ENCODE data around the gene ZC3H7B.

Gene ZC3H7B

DNA sequence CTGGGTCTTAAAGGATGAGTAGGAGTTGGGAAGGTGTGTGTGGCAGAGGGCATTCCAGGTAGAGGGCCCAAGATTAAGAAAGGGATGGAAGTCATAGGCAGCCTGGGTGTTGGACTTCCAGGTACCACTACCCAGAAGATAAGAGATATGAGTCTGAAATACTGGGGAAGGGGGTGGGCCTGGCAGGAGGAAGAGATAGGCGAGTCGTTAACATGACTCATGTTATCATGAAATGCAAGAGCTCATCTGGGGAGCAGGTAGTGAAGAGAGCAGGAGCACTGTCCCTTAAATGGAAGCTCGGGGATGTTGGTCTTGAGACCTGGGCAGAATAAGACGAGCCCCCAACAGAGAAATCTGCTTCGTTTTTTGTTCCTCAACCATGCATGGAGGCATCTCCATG is 10.2 kb downstream of the ZC3H7B start:
- TF ChIP-seq, protein P1, sequence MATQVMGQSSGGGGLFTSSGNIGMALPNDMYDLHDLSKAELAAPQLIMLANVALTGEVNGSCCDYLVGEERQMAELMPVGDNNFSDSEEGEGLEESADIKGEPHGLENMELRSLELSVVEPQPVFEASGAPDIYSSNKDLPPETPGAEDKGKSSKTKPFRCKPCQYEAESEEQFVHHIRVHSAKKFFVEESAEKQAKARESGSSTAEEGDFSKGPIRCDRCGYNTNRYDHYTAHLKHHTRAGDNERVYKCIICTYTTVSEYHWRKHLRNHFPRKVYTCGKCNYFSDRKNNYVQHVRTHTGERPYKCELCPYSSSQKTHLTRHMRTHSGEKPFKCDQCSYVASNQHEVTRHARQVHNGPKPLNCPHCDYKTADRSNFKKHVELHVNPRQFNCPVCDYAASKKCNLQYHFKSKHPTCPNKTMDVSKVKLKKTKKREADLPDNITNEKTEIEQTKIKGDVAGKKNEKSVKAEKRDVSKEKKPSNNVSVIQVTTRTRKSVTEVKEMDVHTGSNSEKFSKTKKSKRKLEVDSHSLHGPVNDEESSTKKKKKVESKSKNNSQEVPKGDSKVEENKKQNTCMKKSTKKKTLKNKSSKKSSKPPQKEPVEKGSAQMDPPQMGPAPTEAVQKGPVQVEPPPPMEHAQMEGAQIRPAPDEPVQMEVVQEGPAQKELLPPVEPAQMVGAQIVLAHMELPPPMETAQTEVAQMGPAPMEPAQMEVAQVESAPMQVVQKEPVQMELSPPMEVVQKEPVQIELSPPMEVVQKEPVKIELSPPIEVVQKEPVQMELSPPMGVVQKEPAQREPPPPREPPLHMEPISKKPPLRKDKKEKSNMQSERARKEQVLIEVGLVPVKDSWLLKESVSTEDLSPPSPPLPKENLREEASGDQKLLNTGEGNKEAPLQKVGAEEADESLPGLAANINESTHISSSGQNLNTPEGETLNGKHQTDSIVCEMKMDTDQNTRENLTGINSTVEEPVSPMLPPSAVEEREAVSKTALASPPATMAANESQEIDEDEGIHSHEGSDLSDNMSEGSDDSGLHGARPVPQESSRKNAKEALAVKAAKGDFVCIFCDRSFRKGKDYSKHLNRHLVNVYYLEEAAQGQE (IDR thresholded peaks at IDR 0.05; ENCODE audit: insufficient read depth in 1 of 2, low read depth in 2 of 2, low read length in 2 of 2), result no peak
- TF ChIP-seq SIN3A (IDR thresholded peaks at IDR 0.05; ENCODE audit: borderline replicate concordance, insufficient read depth, low read length), result no peak

DNA sequence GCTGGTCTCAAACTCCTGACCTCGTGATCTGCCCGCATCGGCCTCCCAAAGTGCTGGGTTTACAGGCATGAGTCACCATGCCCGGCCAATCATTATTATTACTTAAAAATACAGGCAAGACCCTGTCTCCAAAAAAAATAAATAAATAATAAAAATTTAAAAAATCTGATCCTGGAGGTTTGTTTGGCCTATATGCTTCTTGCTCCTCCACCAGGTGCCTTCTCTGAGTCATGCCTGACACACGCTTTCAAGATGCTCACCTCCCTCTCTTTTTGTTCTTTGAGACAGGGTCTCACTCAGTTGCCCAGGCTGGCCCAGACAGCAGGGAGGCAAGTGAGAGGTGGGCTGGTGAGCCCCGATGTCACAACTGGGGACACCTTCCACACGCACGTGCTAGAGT is 13.5 kb downstream of the ZC3H7B start:
- no peak for TF ChIP-seq SIN3A (IDR thresholded peaks at IDR 0.05; ENCODE audit: borderline replicate concordance, insufficient read depth, low read length)
- TF ChIP-seq POLR2AphosphoS5 (IDR thresholded peaks at IDR 0.05; ENCODE audit: low read depth, low read length), result no peak
- TF ChIP-seq, protein P1 (IDR thresholded peaks at IDR 0.05; ENCODE audit: insufficient read depth in 1 of 2, low read depth in 2 of 2, low read length in 2 of 2), result no peak
- no peak for TF ChIP-seq FOXP2 (optimal IDR thresholded peaks at IDR 0.05; ENCODE audit: borderline replicate concordance, extremely low read depth, extremely low read length, insufficient read depth)
- TF ChIP-seq TAF1 (IDR thresholded peaks at IDR 0.05; ENCODE audit: borderline replicate concordance, insufficient read depth, low read length), result no peak

DNA sequence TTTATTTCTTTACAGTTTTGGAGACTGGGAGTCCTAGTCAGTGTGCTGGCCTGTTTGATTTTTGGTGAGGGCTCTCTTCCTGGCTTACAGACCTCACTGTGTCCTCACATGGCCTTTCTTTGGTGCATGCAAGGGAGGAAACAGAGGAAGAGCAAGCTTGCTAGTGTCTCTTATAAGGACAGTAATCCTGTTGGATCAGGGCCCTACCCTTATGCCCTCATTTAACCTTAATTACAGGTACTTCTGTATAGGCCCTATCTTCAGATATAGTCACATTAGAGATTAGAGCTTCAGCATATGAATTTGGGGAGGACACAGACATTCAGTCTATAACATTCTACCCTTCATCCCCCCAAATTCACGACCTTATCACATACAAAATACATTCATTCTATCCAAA is 14.3 kb downstream of the ZC3H7B start:
- TF ChIP-seq, protein P1 (IDR thresholded peaks at IDR 0.05; ENCODE audit: insufficient read depth in 1 of 2, low read depth in 2 of 2, low read length in 2 of 2), result no peak
- no peak for TF ChIP-seq SIN3A (IDR thresholded peaks at IDR 0.05; ENCODE audit: borderline replicate concordance, insufficient read depth, low read length)
- TF ChIP-seq POLR2AphosphoS5 (IDR thresholded peaks at IDR 0.05; ENCODE audit: low read depth, low read length), result no peak
- no peak for TF ChIP-seq FOXP2 (optimal IDR thresholded peaks at IDR 0.05; ENCODE audit: borderline replicate concordance, extremely low read depth, extremely low read length, insufficient read depth)
- TF ChIP-seq TAF1 (IDR thresholded peaks at IDR 0.05; ENCODE audit: borderline replicate concordance, insufficient read depth, low read length), result no peak

DNA sequence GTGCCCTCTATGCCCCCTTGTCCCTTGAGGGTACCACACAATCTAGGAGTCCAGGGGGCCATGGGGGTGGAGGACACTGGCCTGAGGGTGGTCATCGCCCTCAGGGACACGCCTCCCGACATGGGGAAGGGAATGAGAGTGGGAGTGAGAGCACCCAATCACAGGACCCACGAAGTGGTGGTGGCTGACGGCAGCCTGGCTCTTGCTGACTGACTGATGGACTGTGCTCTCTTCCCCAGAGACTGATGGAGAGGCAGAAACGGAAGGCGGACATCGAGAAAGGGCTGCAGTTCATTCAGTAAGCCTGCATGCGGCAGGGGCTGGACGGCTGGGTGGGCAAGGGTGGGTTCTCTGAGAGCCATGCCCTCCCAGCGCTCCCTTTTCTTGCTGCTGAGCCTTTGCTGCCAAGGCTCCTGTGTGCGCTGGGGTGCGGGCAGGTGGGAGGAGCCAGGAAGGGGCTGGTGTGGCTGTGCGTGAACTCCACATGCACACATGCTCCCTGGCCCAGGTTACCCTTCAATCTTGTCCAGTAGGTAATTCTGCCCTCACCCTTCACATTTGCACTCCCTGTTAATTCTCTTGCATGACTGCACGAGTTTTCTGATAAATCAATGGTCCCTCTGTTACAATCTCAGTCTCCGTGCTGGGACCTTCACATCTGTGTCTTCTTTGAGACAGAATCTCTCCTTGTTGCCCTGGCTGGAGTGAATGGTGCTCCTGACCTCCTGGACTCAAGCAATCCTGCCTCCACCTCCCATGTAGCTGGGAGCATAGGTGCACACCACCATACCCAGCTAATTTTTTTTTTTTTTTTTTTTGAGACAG is 19.3 kb downstream of the ZC3H7B start:
- TF ChIP-seq, protein P1 (IDR thresholded peaks at IDR 0.05; ENCODE audit: insufficient read depth in 1 of 2, low read depth in 2 of 2, low read length in 2 of 2), result no peak
- TF ChIP-seq POLR2AphosphoS5 (IDR thresholded peaks at IDR 0.05; ENCODE audit: low read depth, low read length) (no peak), SIN3A (IDR thresholded peaks at IDR 0.05; ENCODE audit: borderline replicate concordance, insufficient read depth, low read length) (no peak), TAF1 (IDR thresholded peaks at IDR 0.05; ENCODE audit: borderline replicate concordance, insufficient read depth, low read length) (no peak), FOXP2 (optimal IDR thresholded peaks at IDR 0.05; ENCODE audit: borderline replicate concordance, extremely low read depth, extremely low read length, insufficient read depth) (no peak)

Data from PFSK-1 (cell line).